Measurements from ENCODE around the gene SLC4A8.
"Not testable (repeated sequence)": the region's sequence is repeated elsewhere in the genome, so short reads cannot be mapped to it uniquely, and the experiment has no call there.

DNA sequence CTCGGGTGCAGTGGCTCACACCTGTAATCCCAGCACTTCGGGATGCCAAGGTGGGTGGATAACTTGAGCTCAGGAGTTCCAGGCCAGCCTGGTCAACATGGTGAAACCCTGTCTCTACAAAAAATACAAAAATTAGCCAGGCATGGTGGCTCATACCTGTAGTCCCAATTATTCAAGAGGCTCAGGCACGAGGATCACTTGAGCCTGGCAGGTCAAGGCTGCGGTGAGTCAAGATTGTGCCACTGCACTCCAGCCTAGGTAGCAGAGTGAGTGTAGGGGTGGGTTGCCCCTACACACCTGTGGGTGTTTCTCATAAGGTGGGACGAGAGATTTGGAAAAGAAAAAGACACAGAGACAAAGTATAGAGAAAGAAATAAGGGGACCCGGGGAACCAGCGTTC is 29.4 kb downstream of the SLC4A8 start:
- TF ChIP-seq EZH2 (IDR thresholded peaks at IDR 0.05; ENCODE audit: low read length, unreplicated experiment), result not testable (repeated sequence)
- TF ChIP-seq, protein P1, sequence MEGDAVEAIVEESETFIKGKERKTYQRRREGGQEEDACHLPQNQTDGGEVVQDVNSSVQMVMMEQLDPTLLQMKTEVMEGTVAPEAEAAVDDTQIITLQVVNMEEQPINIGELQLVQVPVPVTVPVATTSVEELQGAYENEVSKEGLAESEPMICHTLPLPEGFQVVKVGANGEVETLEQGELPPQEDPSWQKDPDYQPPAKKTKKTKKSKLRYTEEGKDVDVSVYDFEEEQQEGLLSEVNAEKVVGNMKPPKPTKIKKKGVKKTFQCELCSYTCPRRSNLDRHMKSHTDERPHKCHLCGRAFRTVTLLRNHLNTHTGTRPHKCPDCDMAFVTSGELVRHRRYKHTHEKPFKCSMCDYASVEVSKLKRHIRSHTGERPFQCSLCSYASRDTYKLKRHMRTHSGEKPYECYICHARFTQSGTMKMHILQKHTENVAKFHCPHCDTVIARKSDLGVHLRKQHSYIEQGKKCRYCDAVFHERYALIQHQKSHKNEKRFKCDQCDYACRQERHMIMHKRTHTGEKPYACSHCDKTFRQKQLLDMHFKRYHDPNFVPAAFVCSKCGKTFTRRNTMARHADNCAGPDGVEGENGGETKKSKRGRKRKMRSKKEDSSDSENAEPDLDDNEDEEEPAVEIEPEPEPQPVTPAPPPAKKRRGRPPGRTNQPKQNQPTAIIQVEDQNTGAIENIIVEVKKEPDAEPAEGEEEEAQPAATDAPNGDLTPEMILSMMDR (conservative IDR thresholded peaks at IDR 0.05; ENCODE audit: low read depth, low read length), result not testable (repeated sequence)
